ENCODE results near the gene PTBP1. TPM values are rescaled to one million over a fixed set of nuclear protein-coding genes. Genes with fewer than 3 reads are reported as not detected.
A peak's percentile ranks its signal among the peaks of the same experiment; 100 is the strongest.

PTBP1 gene
- total and polyA plus RNA-seq, 2 of the 13 experiments (the other 11 are each of a cell fraction or from before 2014, with no cell fraction given): 195 to 288 TPM

GRCh38 chr19:796692-797527, at the start of gene PTBP1 (continued):
- TF ChIP-seq GATAD1 (CRISPR knock-in tag; IDR thresholded peaks at IDR 0.05) (peak; percentile 75), KLF6 (CRISPR knock-in tag; IDR thresholded peaks at IDR 0.05) (peak; percentile 63), PRDM4 (CRISPR knock-in tag; IDR thresholded peaks at IDR 0.05; ENCODE audit: borderline replicate concordance) (no peak), SSRP1 (CRISPR knock-in tag; IDR thresholded peaks at IDR 0.05) (no peak), ZNF616 (CRISPR knock-in tag; IDR thresholded peaks at IDR 0.05; ENCODE audit: low read depth) (no peak; the same call in 1 of the 2 replicates), SRF (IDR thresholded peaks at IDR 0.05; ENCODE audit: low read depth, low read length) (no peak), ZNF468 (CRISPR knock-in tag; IDR thresholded peaks at IDR 0.05) (no peak), ATF1 (CRISPR knock-in tag; IDR thresholded peaks at IDR 0.05) (peak; percentile 83), RCOR2 (CRISPR knock-in tag; IDR thresholded peaks at IDR 0.05) (no peak), HCFC1 (IDR thresholded peaks at IDR 0.05; ENCODE audit: low read depth, low read length) (peak; percentile 91), SMAD1 (CRISPR knock-in tag; IDR thresholded peaks at IDR 0.05; ENCODE audit: borderline replicate concordance, low read depth) (no peak), FOXJ3 (CRISPR knock-in tag; IDR thresholded peaks at IDR 0.05; ENCODE audit: borderline replicate concordance) (no peak), KDM2A (CRISPR knock-in tag; IDR thresholded peaks at IDR 0.05; ENCODE audit: borderline replicate concordance, low read depth) (peak; percentile 95), ZFP91 (CRISPR knock-in tag; IDR thresholded peaks at IDR 0.05; ENCODE audit: borderline replicate concordance) (peak; percentile 87), HIC2 (CRISPR knock-in tag; IDR thresholded peaks at IDR 0.05; ENCODE audit: low read depth) (peak; percentile 92), ZNF143 (CRISPR knock-in tag; IDR thresholded peaks at IDR 0.05) (peak; percentile 73)
- TF ChIP-seq, protein P1, sequence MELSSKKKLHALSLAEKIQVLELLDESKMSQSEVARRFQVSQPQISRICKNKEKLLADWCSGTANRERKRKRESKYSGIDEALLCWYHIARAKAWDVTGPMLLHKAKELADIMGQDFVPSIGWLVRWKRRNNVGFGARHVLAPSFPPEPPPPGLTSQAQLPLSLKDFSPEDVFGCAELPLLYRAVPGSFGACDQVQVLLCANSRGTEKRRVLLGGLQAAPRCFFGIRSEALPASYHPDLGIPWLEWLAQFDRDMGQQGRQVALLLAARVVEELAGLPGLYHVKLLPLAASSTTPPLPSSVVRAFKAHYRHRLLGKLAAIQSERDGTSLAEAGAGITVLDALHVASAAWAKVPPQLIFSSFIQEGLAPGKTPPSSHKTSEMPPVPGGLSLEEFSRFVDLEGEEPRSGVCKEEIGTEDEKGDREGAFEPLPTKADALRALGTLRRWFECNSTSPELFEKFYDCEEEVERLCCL (CRISPR knock-in tag; IDR thresholded peaks at IDR 0.05; ENCODE audit: borderline replicate concordance): no peak
- TF ChIP-seq, protein P2, sequence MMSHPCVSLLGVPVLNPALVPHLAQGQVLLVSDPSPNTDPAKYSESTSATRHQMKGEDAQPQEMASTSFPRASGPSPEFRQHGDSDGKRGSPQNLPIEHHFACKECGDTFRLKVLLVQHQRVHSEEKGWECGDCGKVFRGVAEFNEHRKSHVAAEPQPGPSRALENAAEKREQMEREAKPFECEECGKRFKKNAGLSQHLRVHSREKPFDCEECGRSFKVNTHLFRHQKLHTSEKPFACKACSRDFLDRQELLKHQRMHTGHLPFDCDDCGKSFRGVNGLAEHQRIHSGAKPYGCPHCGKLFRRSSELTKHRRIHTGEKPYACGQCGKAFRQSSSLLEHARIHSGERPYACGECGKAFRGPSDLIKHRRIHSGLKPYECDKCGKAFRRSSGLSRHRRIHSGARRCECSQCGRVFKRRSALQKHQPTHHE (CRISPR knock-in tag; IDR thresholded peaks at IDR 0.05; ENCODE audit: borderline replicate concordance): peak; percentile 85; the same call in 1 of the 2 replicates
